Cardiac muscle cell (in vitro differentiated cells and primary cell): Measurements from ENCODE around the gene TMEM266. TPM values are rescaled to one million over a fixed set of nuclear protein-coding genes. Genes with fewer than 3 reads are reported as not detected.

ENCODE experiments used
- DNase-seq, 2 donors: peaks; one replicate each; pipeline versions ENCODE4 v3.0.0 to v3.0.0-alpha.2; 2010 to 2017; ENCODE audit warnings: low read depth in 1 of 2, low spot score in 1 of 2
- H3K27ac ChIP-seq: fragments of 200-600 bp; sonication (generic); 2 replicates; pipeline ENCODE4 v1.5.1; 2016
- H3K27me3 ChIP-seq: fragments of 200-600 bp; sonication (generic); 2 replicates; pipeline ENCODE4 v1.6.0; 2016; ENCODE audit warnings: control low read depth
- H3K36me3 ChIP-seq: fragments of 200-600 bp; sonication (generic); 2 replicates; pipeline ENCODE4 v1.5.1; 2016; ENCODE audit warnings: control low read depth
- H3K4me1 ChIP-seq: fragments of 200-600 bp; sonication (generic); 2 replicates; pipeline ENCODE4 v1.8.1; 2017; ENCODE audit warnings: low read depth, mild to moderate bottlenecking, mixed run types
- H3K4me3 ChIP-seq: fragments of 200-600 bp; sonication (generic); 2 replicates; pipeline ENCODE4 v1.5.1; 2016; ENCODE audit warnings: mild to moderate bottlenecking
- H3K9me3 ChIP-seq: fragments of 200-600 bp; sonication (generic); 2 replicates; pipeline ENCODE4 v1.5.1; 2017; ENCODE audit warnings: low read depth, mild to moderate bottlenecking, control low read depth
- polyA plus RNA-seq: library from polyadenylated mRNA; unstranded; fragments of >200 nt; fragmentation: Nextera tagmentation; extraction: Ambion mirVana; gene quantifications from 2 replicates; pipeline ENCODE4 v1.2.1, GENCODE V29; 2016
- total RNA-seq: library from RNA; depleted of rRNA; stranded (reverse); fragments of >200 nt; gene quantifications from 2 replicates; pipeline ENCODE4 v1.2.3, GENCODE V29; 2016
- TF ChIP-seq, protein P1 (sequence below): IDR thresholded peaks from 2 replicates; pipeline ENCODE4 v1.5.1; 2012; ENCODE audit warnings: low read depth, mild to moderate bottlenecking, low read length

Gene TMEM266
- total and polyA plus RNA-seq, 2 experiments from 2014 or later, result 0.12 to 1.5 TPM

- Histone ChIP-seq H3K36me3 (no peaks in the 10 kb centered on the region), H3K4me3 (no peak overlapping the region), H3K27ac (no peak overlapping the region), H3K9me3 (no peaks in the 10 kb centered on the region), H3K4me1 (no peaks in the 10 kb centered on the region), H3K27me3 (peaks cover 37% of the 10 kb centered on the region)
- DNase-seq, result peak in 1 of 2 donors; percentile 53
- TF ChIP-seq, protein P1, sequence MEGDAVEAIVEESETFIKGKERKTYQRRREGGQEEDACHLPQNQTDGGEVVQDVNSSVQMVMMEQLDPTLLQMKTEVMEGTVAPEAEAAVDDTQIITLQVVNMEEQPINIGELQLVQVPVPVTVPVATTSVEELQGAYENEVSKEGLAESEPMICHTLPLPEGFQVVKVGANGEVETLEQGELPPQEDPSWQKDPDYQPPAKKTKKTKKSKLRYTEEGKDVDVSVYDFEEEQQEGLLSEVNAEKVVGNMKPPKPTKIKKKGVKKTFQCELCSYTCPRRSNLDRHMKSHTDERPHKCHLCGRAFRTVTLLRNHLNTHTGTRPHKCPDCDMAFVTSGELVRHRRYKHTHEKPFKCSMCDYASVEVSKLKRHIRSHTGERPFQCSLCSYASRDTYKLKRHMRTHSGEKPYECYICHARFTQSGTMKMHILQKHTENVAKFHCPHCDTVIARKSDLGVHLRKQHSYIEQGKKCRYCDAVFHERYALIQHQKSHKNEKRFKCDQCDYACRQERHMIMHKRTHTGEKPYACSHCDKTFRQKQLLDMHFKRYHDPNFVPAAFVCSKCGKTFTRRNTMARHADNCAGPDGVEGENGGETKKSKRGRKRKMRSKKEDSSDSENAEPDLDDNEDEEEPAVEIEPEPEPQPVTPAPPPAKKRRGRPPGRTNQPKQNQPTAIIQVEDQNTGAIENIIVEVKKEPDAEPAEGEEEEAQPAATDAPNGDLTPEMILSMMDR, result no peak
These were observed 80.3 kb downstream of the TMEM266 start for GRCh38 chr15:76140074-76140464.

DNA sequence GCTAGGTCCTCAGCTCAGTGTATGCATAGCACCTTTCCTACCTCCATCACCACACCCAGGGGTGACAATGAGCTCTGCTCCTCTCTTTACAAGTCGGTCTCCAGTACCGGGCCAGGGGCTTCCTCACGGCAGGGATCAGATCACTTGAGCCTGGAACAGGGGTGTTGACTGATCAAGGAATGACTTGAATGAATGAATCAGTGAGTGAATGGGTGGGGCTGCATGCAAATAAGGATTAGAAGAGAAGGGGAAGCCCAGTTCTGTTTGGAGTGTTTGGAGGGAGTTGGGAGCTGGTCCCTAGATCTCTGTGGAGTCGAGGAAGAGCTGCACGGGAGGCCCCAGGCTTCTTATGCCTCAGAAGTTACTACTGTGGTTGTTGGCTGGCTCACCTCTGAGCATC lies 87.0 kb downstream of the TMEM266 start:
- Histone ChIP-seq H3K9me3 (no peaks in the 10 kb centered on the region), H3K27ac (no peak overlapping the region), H3K4me3 (no peak overlapping the region), H3K4me1 (no peaks in the 10 kb centered on the region), H3K36me3 (no peaks in the 10 kb centered on the region), H3K27me3 (peaks cover 10% of the 10 kb centered on the region)
- no peak for DNase-seq
- TF ChIP-seq, protein P1, result no peak

GRCh38 chr15:76147906-76148570 lies 88.3 kb downstream of the TMEM266 start:
- Histone ChIP-seq H3K4me1 (no peaks in the 10 kb centered on the region), H3K4me3 (no peak overlapping the region), H3K9me3 (no peaks in the 10 kb centered on the region), H3K27me3 (peaks cover 9% of the 10 kb centered on the region), H3K36me3 (no peaks in the 10 kb centered on the region), H3K27ac (no peak overlapping the region)
- TF ChIP-seq, protein P1, result peak; percentile 99
- DNase-seq, result peak; percentile 41 to 70

- H3K4me3 ChIP-seq, result no peak overlapping the region
- H3K27me3 ChIP-seq, result no peaks in the 10 kb centered on the region
- no peak overlapping the region for H3K27ac ChIP-seq
- no peaks in the 10 kb centered on the region for H3K36me3 ChIP-seq
- H3K4me1 ChIP-seq, result no peaks in the 10 kb centered on the region
- H3K9me3 ChIP-seq, result no peaks in the 10 kb centered on the region
- DNase-seq, result no peak
- TF ChIP-seq, protein P1, result no peak
These were observed 89.6 kb downstream of the TMEM266 start for GRCh38 chr15:76149291-76149915.

GRCh38 chr15:76150513-76150912 lies 90.7 kb downstream of the TMEM266 start:
- TF ChIP-seq, protein P1, result no peak
- no peak overlapping the region for H3K27ac ChIP-seq
- no peak overlapping the region for H3K4me3 ChIP-seq
- no peaks in the 10 kb centered on the region for H3K9me3 ChIP-seq
- no peak for DNase-seq
- no peaks in the 10 kb centered on the region for H3K36me3 ChIP-seq
- no peaks in the 10 kb centered on the region for H3K4me1 ChIP-seq
- H3K27me3 ChIP-seq, result no peaks in the 10 kb centered on the region
